Neuronal stem cell (in vitro differentiated cells): ENCODE data around the gene CEP152.

Source experiments
- DNase-seq: peaks from one replicate; pipeline ENCODE4 v3.0.0-alpha.2; 2013; ENCODE audit warnings: low spot score
- H2AFZ ChIP-seq: one replicate; pipeline ENCODE4 v1.6.1; 2013; ENCODE audit warnings: mild to moderate bottlenecking, low read length, inconsistent platforms
- H2AK5ac ChIP-seq: 2 replicates; pipeline ENCODE4 v1.6.1; 2013; ENCODE audit warnings: low read depth, mild to moderate bottlenecking, inconsistent platforms, low read length, moderate library complexity, mixed read lengths
- H2BK120ac ChIP-seq: 2 replicates; pipeline ENCODE4 v1.6.1; 2013; ENCODE audit warnings: low read depth, mild to moderate bottlenecking, inconsistent platforms, low read length, moderate library complexity, mixed read lengths
- H2BK12ac ChIP-seq: one replicate; pipeline ENCODE4 v1.6.1; 2013; ENCODE audit warnings: low read length, inconsistent platforms
- H2BK15ac ChIP-seq: 2 replicates; pipeline ENCODE4 v1.6.1; 2013; ENCODE audit warnings: mild to moderate bottlenecking, low read length, inconsistent platforms, mixed read lengths
- H2BK5ac ChIP-seq: one replicate; pipeline ENCODE4 v1.6.1; 2013; ENCODE audit warnings: inconsistent platforms, mild to moderate bottlenecking, low read length, moderate library complexity
- H3K14ac ChIP-seq: one replicate; pipeline ENCODE4 v1.6.1; 2013; ENCODE audit warnings: low read length, inconsistent platforms
- H3K18ac ChIP-seq: 2 replicates; pipeline ENCODE4 v1.6.1; 2013; ENCODE audit warnings: low read length, inconsistent platforms
- H3K23ac ChIP-seq: 2 replicates; pipeline ENCODE4 v1.6.1; 2013; ENCODE audit warnings: low read depth, mild to moderate bottlenecking, mixed read lengths, low read length, inconsistent platforms; ENCODE audit not compliant: poor library complexity
- H3K27ac ChIP-seq: replicated peaks from 3 replicates; pipeline ENCODE4 v1.5.1; 2013; ENCODE audit warnings: low read length, inconsistent platforms
- H3K27me3 ChIP-seq, 3 experiments: 2 replicates each; pipeline ENCODE4 v1.6.1; 2013; ENCODE audit warnings: low read length in 3 of 3, mild to moderate bottlenecking in 2 of 3, inconsistent platforms in 1 of 3, low read depth in 1 of 3, mixed read lengths in 1 of 3, moderate library complexity in 1 of 3; ENCODE audit not compliant: control insufficient read depth in 3 of 3, insufficient read depth in 3 of 3
- H3K36me3 ChIP-seq, 2 donors: replicated peaks in 1 of 2; 2 replicates each; pipeline ENCODE4 v1.6.1; 2013; ENCODE audit warnings: low read length in 2 of 2; ENCODE audit not compliant: control insufficient read depth in 2 of 2, insufficient read depth in 2 of 2
- H3K4ac ChIP-seq: 2 replicates; pipeline ENCODE4 v1.6.1; 2013; ENCODE audit warnings: inconsistent platforms, mild to moderate bottlenecking, low read length, moderate library complexity
- H3K4me1 ChIP-seq, 2 donors: 1 replicate in 1 of 2; 2 replicates in 1 of 2; pipeline ENCODE4 v1.6.1; 2013; ENCODE audit warnings: low read length in 2 of 2, low read depth in 1 of 2; ENCODE audit not compliant: control insufficient read depth in 2 of 2, insufficient read depth in 1 of 2
- H3K4me2 ChIP-seq: one replicate; pipeline ENCODE4 v1.6.1; 2013; ENCODE audit warnings: mild to moderate bottlenecking, low read length, inconsistent platforms; ENCODE audit not compliant: insufficient read depth, poor library complexity, severe bottlenecking
- H3K4me3 ChIP-seq, 2 donors: 2 replicates each; pipeline ENCODE4 v1.5.1; 2013; ENCODE audit warnings: low read length in 2 of 2, mild to moderate bottlenecking in 2 of 2, inconsistent platforms in 1 of 2, moderate library complexity in 1 of 2
- H3K79me1 ChIP-seq: one replicate; pipeline ENCODE4 v1.6.1; 2013; ENCODE audit warnings: low read depth, mild to moderate bottlenecking, inconsistent platforms, low read length, moderate library complexity
- H3K9ac ChIP-seq: one replicate; pipeline ENCODE4 v1.6.1; 2013; ENCODE audit warnings: mild to moderate bottlenecking, low read depth, low read length, inconsistent platforms; ENCODE audit not compliant: poor library complexity
- H3K9me3 ChIP-seq, 2 donors: replicated peaks in 1 of 2; 2 replicates each; pipeline versions ENCODE3 to v1.6.1; 2013; ENCODE audit warnings: low read length in 2 of 2, mild to moderate bottlenecking in 2 of 2, inconsistent platforms in 1 of 2, low read depth in 1 of 2, mixed read lengths in 1 of 2, moderate library complexity in 1 of 2; ENCODE audit not compliant: control insufficient read depth in 2 of 2, insufficient read depth in 1 of 2
- H4K8ac ChIP-seq: one replicate; pipeline ENCODE4 v1.6.1; 2013; ENCODE audit warnings: low read depth, mild to moderate bottlenecking, inconsistent platforms, low read length, moderate library complexity
- H4K91ac ChIP-seq: one replicate; pipeline ENCODE4 v1.6.1; 2013; ENCODE audit warnings: low read length, low read depth, mild to moderate bottlenecking, inconsistent platforms; ENCODE audit not compliant: poor library complexity
- WGBS, 2 donors: extraction: QIAGEN DNeasy Blood & Tissue Kit; methylation state at CpG; one replicate each; pipeline ENCODE4 v1.1.7; 2013; ENCODE audit warnings: missing lambda C conversion rate in 2 of 2, mixed read lengths in 1 of 2; ENCODE audit not compliant: insufficient read length in 2 of 2, insufficient replicate concordance in 1 of 2; ENCODE audit errors: extremely low coverage in 2 of 2; 5-methylcytosine and 5-hydroxymethylcytosine counted together

Gene CEP152

GRCh38 chr15:48708641-48709040 is 102.2 kb downstream of the CEP152 start:
- Histone ChIP-seq H2BK15ac (no peak overlapping the region), H3K27ac (no peak overlapping the region), H2AK5ac (no peak overlapping the region), H2AFZ (no peak overlapping the region), H4K91ac (no peak overlapping the region), H3K4me1 (no peaks in the 10 kb centered on the region), H4K8ac (no peak overlapping the region), H3K18ac (no peak overlapping the region), H2BK120ac (no peak overlapping the region), H3K4ac (no peak overlapping the region), H3K14ac (no peak overlapping the region), H3K79me1 (no peaks in the 10 kb centered on the region), H3K9ac (no peak overlapping the region), H3K4me2 (no peak overlapping the region), H3K4me3 (no peak overlapping the region), H2BK5ac (no peak overlapping the region), H2BK12ac (no peak overlapping the region), H3K27me3 (no peaks in the 10 kb centered on the region), H3K9me3 (peaks cover 0 to 7% of the 10 kb centered on the region in 2 donors), H3K36me3 (no peaks in the 10 kb centered on the region), H3K23ac (no peak overlapping the region)
- DNase-seq = no peak
- WGBS, 2 donors = no CpG with 5 or more reads among the region's 1 CpG

DNA sequence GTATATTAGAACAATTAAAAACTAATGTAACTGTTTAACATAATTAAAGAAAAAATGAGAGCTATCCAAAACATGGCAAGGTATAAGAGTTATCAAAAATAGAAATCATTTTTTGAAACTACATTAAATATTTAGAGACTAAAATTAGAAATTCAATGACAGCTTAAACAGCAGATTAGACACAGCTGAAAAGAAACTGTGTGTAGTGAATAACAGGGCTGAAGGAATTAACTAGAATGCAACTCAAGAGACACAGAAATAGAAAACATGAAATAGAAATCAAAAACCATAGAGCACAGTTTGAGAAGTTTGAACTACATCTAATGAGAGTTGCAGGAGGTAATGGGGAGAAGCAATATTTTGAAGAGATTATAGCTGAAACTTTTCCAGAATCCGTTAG is 105.5 kb downstream of the CEP152 start:
- H2AK5ac ChIP-seq = no peak overlapping the region
- WGBS, 2 donors = no CpG with 5 or more reads among the region's 1 CpG

GRCh38 chr15:48703544-48703943 is 107.3 kb downstream of the CEP152 start:
- H3K18ac ChIP-seq = no peak overlapping the region
- H3K27me3 ChIP-seq = no peaks in the 10 kb centered on the region
- no peak overlapping the region for H3K4me3 ChIP-seq
- H2BK120ac ChIP-seq = no peak overlapping the region
- no peak overlapping the region for H3K14ac ChIP-seq
- no peak overlapping the region for H4K8ac ChIP-seq
- no peaks in the 10 kb centered on the region for H3K4me1 ChIP-seq
- H3K9ac ChIP-seq = no peak overlapping the region
- H2AK5ac ChIP-seq = no peak overlapping the region
- H2AFZ ChIP-seq = no peak overlapping the region
- no peak overlapping the region for H3K23ac ChIP-seq
- H3K4me2 ChIP-seq = no peak overlapping the region
- H4K91ac ChIP-seq = no peak overlapping the region
- no peak overlapping the region for H2BK12ac ChIP-seq
- H3K4ac ChIP-seq = no peak overlapping the region
- no peaks in the 10 kb centered on the region for H3K36me3 ChIP-seq
- H2BK5ac ChIP-seq = no peak overlapping the region
- H3K79me1 ChIP-seq = no peaks in the 10 kb centered on the region
- DNase-seq = no peak
- H2BK15ac ChIP-seq = no peak overlapping the region
- WGBS, 2 donors = no CpG with 5 or more reads among the region's 1 CpG
- peaks cover 0 to 7% of the 10 kb centered on the region in 2 donors for H3K9me3 ChIP-seq
- H3K27ac ChIP-seq = no peak overlapping the region

More for the DNA sequence above, 105.5 kb downstream of the CEP152 start:
- Histone ChIP-seq H3K27ac (no peak overlapping the region), H4K8ac (no peak overlapping the region), H3K27me3 (no peaks in the 10 kb centered on the region), H3K23ac (no peak overlapping the region), H3K36me3 (no peaks in the 10 kb centered on the region), H3K9ac (no peak overlapping the region), H3K4me2 (no peak overlapping the region), H3K4ac (no peak overlapping the region), H3K14ac (no peak overlapping the region), H2BK5ac (no peak overlapping the region), H3K4me3 (no peak overlapping the region), H2BK12ac (no peak overlapping the region), H2BK15ac (no peak overlapping the region), H4K91ac (no peak overlapping the region), H3K18ac (no peak overlapping the region), H3K9me3 (peaks cover 0 to 7% of the 10 kb centered on the region in 2 donors), H3K79me1 (no peaks in the 10 kb centered on the region), H3K4me1 (no peaks in the 10 kb centered on the region), H2BK120ac (no peak overlapping the region), H2AFZ (no peak overlapping the region)
- DNase-seq = no peak

DNA sequence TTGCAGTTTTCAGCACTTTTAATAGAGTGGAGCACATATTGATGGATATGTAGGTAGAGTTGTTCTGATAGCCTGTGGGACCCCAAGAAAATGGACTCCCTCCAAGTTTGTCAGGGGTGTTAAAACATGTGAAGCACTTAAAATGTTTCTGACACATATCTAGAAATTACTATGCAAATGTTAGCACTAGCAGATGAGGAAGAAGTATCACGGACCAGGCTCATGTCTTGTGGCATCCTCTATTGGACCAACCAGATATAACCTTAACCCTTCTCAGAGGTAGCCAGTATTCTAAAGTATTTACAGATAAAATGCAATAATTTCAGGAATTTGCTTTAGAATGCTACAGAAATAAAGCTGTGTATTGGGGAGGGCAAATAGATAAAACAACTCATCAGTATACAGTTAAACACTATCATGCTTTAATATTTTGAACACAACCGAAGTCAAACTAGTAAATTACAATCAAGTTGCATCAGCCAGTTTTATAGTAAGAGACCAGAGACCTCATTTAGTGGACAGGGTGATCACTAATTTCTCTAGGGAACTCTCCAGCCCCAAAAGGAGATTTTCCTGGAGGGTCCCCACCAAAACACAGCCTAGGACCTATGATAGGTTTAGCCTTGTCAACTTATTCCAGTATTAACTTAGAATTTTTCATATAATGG is 108.2 kb downstream of the CEP152 start:
- Histone ChIP-seq H3K23ac (no peak overlapping the region), H3K9me3 (peaks cover 0 to 7% of the 10 kb centered on the region in 2 donors), H3K18ac (no peak overlapping the region), H2AFZ (no peak overlapping the region), H2AK5ac (no peak overlapping the region), H3K14ac (no peak overlapping the region), H3K4ac (no peak overlapping the region), H3K4me1 (no peaks in the 10 kb centered on the region), H4K8ac (no peak overlapping the region), H3K4me3 (no peak overlapping the region), H2BK15ac (no peak overlapping the region), H3K4me2 (no peak overlapping the region), H3K36me3 (no peaks in the 10 kb centered on the region), H3K79me1 (no peaks in the 10 kb centered on the region), H4K91ac (no peak overlapping the region), H3K27me3 (no peaks in the 10 kb centered on the region), H2BK5ac (no peak overlapping the region), H2BK12ac (no peak overlapping the region), H3K9ac (no peak overlapping the region), H2BK120ac (no peak overlapping the region), H3K27ac (no peak overlapping the region)
- WGBS, 2 donors = no CpG with 5 or more reads among the region's 2 CpGs
- DNase-seq = no peak
